Measurements from ENCODE around the gene UNC5C.

The UNC5C gene

GRCh38 chr4:95428291-95429070 is 120.3 kb downstream of the UNC5C start:
- no peak overlapping the region for H3K4me3 ChIP-seq (replicated peaks in 1 of 2; ENCODE audit: low read depth in 2 of 2, low read length in 2 of 2)
- TF ChIP-seq CTCF (IDR thresholded peaks at IDR 0.05; ENCODE audit: low read depth, low read length): no peak
- DNase-seq (ENCODE audit: low read depth in 2 of 2): peak in 1 of 2 donors; percentile 5

GRCh38 chr4:95426455-95426854 is 122.3 kb downstream of the UNC5C start:
- DNase-seq (ENCODE audit: low read depth in 2 of 2): no peak
- TF ChIP-seq CTCF (IDR thresholded peaks at IDR 0.05; ENCODE audit: low read depth, low read length): no peak
- H3K4me3 ChIP-seq (replicated peaks in 1 of 2; ENCODE audit: low read depth in 2 of 2, low read length in 2 of 2): no peak overlapping the region

GRCh38 chr4:95422436-95422835 is 126.3 kb downstream of the UNC5C start:
- no peak overlapping the region for H3K4me3 ChIP-seq (replicated peaks in 1 of 2; ENCODE audit: low read depth in 2 of 2, low read length in 2 of 2)
- DNase-seq (ENCODE audit: low read depth in 2 of 2): no peak

GRCh38 chr4:95421869-95422268 is 126.9 kb downstream of the UNC5C start:
- no peak for TF ChIP-seq CTCF (IDR thresholded peaks at IDR 0.05; ENCODE audit: low read depth, low read length)
- H3K4me3 ChIP-seq (replicated peaks in 1 of 2; ENCODE audit: low read depth in 2 of 2, low read length in 2 of 2): no peak overlapping the region
- no peak for DNase-seq (ENCODE audit: low read depth in 2 of 2)

More at GRCh38 chr4:95422436-95422835, 126.3 kb downstream of the UNC5C start:
- TF ChIP-seq CTCF (IDR thresholded peaks at IDR 0.05; ENCODE audit: low read depth, low read length): no peak

GRCh38 chr4:95417531-95417930 is 131.2 kb downstream of the UNC5C start:
- no peak for TF ChIP-seq CTCF (IDR thresholded peaks at IDR 0.05; ENCODE audit: low read depth, low read length)
- no peak overlapping the region for H3K4me3 ChIP-seq (replicated peaks in 1 of 2; ENCODE audit: low read depth in 2 of 2, low read length in 2 of 2)
- no peak for DNase-seq (ENCODE audit: low read depth in 2 of 2)

GRCh38 chr4:95415346-95415771 is 133.4 kb downstream of the UNC5C start:
- TF ChIP-seq CTCF (IDR thresholded peaks at IDR 0.05; ENCODE audit: low read depth, low read length): no peak
- H3K4me3 ChIP-seq (replicated peaks in 1 of 2; ENCODE audit: low read depth in 2 of 2, low read length in 2 of 2): no peak overlapping the region
- DNase-seq (ENCODE audit: low read depth in 2 of 2): peak; percentile 20 to 59
